ENCODE data around the gene CCDC33. TPM values are rescaled to one million over a fixed set of nuclear protein-coding genes. Genes with fewer than 3 reads are reported as not detected.

CCDC33 gene
- total RNA-seq, 1 experiment from 2014 or later: 10.6 TPM

GRCh38 chr15:74330861-74331408, 94.8 kb downstream of the CCDC33 start (continued):
- TF ChIP-seq, protein P1, sequence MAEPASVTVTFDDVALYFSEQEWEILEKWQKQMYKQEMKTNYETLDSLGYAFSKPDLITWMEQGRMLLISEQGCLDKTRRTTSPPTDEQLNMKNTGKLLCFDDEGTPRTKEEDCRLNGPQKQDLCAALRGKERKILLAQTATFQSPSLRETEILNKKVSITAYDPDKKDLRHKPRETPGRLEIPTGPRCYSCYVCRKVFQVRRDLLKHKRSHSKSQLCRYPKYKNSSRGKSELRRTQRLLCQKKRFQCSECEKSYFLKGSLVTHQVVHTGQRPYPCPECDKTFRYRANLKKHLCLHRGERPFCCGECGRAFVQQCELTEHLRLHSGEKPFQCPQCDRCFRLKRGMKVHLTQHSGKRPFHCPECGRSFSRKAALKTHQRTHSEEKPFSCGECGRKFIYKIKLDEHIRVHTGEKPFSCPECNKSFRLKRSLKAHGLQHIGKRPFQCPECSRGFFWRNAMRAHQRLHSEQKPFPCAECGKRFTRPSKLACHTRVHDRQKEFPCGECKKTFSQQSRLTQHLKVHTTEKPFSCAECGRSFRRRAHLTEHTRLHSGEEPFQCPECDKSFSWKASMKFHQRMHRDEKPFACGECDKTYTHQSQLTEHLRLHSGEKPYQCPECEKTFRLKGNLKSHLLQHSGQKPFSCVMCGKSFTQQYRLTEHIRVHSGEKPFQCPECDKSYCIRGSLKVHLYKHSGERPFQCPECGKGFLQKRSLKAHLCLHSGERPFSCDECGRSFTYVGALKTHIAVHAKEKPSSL (CRISPR knock-in tag; conservative IDR thresholded peaks at IDR 0.05): no peak
- TF ChIP-seq FOXJ3 (CRISPR knock-in tag; IDR thresholded peaks at IDR 0.05; ENCODE audit: borderline replicate concordance) (no peak), GTF2I (CRISPR knock-in tag; conservative IDR thresholded peaks at IDR 0.05) (no peak), SMAD3 (CRISPR knock-in tag; IDR thresholded peaks at IDR 0.05; ENCODE audit: borderline replicate concordance) (no peak), RELA (CRISPR knock-in tag; IDR thresholded peaks at IDR 0.05; ENCODE audit: borderline replicate concordance) (no peak), KAT7 (CRISPR knock-in tag; IDR thresholded peaks at IDR 0.05; ENCODE audit: borderline replicate concordance) (no peak)
- TF ChIP-seq, protein P2, sequence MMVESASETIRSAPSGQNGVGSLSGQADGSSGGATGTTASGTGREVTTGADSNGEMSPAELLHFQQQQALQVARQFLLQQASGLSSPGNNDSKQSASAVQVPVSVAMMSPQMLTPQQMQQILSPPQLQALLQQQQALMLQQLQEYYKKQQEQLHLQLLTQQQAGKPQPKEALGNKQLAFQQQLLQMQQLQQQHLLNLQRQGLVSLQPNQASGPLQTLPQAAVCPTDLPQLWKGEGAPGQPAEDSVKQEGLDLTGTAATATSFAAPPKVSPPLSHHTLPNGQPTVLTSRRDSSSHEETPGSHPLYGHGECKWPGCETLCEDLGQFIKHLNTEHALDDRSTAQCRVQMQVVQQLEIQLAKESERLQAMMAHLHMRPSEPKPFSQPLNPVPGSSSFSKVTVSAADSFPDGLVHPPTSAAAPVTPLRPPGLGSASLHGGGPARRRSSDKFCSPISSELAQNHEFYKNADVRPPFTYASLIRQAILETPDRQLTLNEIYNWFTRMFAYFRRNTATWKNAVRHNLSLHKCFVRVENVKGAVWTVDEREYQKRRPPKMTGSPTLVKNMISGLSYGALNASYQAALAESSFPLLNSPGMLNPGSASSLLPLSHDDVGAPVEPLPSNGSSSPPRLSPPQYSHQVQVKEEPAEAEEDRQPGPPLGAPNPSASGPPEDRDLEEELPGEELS (CRISPR knock-in tag; IDR thresholded peaks at IDR 0.05): no peak

GRCh38 chr15:74332011-74332410, 95.9 kb downstream of the CCDC33 start:
- H3K36me3 Mint-ChIP-seq: no peaks in the 10 kb centered on the region
- no peak for DNase-seq (ENCODE audit: low spot score)
- CTCF ChIA-PET: interaction anchor here (1.4 to 17.1 kb wide), 2 partner anchors 9 to 22 kb away, joined by 4 to 347 read pairs; no protein-coding TSS in a partner anchor

More at GRCh38 chr15:74332011-74332410, 95.9 kb downstream of the CCDC33 start:
- ATAC-seq: no peak
- TF ChIP-seq IRF2 (CRISPR knock-in tag; IDR thresholded peaks at IDR 0.05; ENCODE audit: borderline replicate concordance, low read depth) (no peak), CTCF (IDR thresholded peaks at IDR 0.05) (no peak), ZNF219 (CRISPR knock-in tag; IDR thresholded peaks at IDR 0.05; ENCODE audit: borderline replicate concordance) (no peak), MXD4 (CRISPR knock-in tag; IDR thresholded peaks at IDR 0.05; ENCODE audit: borderline replicate concordance) (no peak), TEAD4 (CRISPR knock-in tag; IDR thresholded peaks at IDR 0.05) (no peak), ZBTB43 (CRISPR knock-in tag; IDR thresholded peaks at IDR 0.05) (no peak), E2F4 (CRISPR knock-in tag; IDR thresholded peaks at IDR 0.05; ENCODE audit: borderline replicate concordance, low read depth) (no peak)
- TF ChIP-seq, protein P3, sequence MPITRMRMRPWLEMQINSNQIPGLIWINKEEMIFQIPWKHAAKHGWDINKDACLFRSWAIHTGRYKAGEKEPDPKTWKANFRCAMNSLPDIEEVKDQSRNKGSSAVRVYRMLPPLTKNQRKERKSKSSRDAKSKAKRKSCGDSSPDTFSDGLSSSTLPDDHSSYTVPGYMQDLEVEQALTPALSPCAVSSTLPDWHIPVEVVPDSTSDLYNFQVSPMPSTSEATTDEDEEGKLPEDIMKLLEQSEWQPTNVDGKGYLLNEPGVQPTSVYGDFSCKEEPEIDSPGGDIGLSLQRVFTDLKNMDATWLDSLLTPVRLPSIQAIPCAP (CRISPR knock-in tag; IDR thresholded peaks at IDR 0.05): no peak
- H3K4me1 Mint-ChIP-seq: peaks cover 21% of the 10 kb centered on the region
- H3K4me3 Mint-ChIP-seq: no peak overlapping the region
- POLR2A ChIA-PET: no interaction called here
- peaks cover 3% of the 10 kb centered on the region for H3K27me3 Mint-ChIP-seq (ENCODE audit: low read depth)
- H3K9me3 Mint-ChIP-seq: no peaks in the 10 kb centered on the region
- H3K27ac Mint-ChIP-seq: no peak overlapping the region

All from WTC11 (cell line).